Stimulated activated naive B cell treated with anti-CD40 and anti-IgM and Interleukin-4, amounts not matched to agents 10 μg/mL and 1 μg/mL and 100 μg/mL, for 72 hours (primary cell): ENCODE results near the gene PKN3.

Source experiments
- ATAC-seq, 2 donors: fragments of 150-1000 bp; cut with Tn5 transposase; replicated peaks; 2 replicates each; pipeline ENCODE4 v1.10.0; 2021; ENCODE audit warnings: moderate library complexity in 1 of 2
- DNase-seq: peaks from one replicate; pipeline ENCODE4 v3.0.0; 2021
- H3K27ac Mint-ChIP-seq: one replicate; pipeline ENCODE4 v1.8.0; 2022; ENCODE audit warnings: mild to moderate bottlenecking, mixed read lengths
- H3K27me3 Mint-ChIP-seq, 2 donors: one replicate each; pipeline ENCODE4 v1.8.0; 2022; ENCODE audit warnings: mixed read lengths in 2 of 2
- H3K36me3 Mint-ChIP-seq, 2 donors: one replicate each; pipeline ENCODE4 v1.8.0; 2022; ENCODE audit warnings: mixed read lengths in 2 of 2, mild to moderate bottlenecking in 1 of 2
- H3K4me1 Mint-ChIP-seq, 2 donors: one replicate each; pipeline ENCODE4 v1.8.0; 2022; ENCODE audit warnings: mixed read lengths in 2 of 2, mild to moderate bottlenecking in 1 of 2
- H3K4me3 Mint-ChIP-seq, 2 donors: one replicate each; pipeline ENCODE4 v1.8.0; 2022; ENCODE audit warnings: mild to moderate bottlenecking in 2 of 2, mixed read lengths in 2 of 2, moderate library complexity in 1 of 2
- H3K9me3 Mint-ChIP-seq, 2 donors: one replicate each; pipeline ENCODE4 v1.8.0; 2022; ENCODE audit warnings: mixed read lengths in 2 of 2, mild to moderate bottlenecking in 1 of 2

PKN3 gene

DNA sequence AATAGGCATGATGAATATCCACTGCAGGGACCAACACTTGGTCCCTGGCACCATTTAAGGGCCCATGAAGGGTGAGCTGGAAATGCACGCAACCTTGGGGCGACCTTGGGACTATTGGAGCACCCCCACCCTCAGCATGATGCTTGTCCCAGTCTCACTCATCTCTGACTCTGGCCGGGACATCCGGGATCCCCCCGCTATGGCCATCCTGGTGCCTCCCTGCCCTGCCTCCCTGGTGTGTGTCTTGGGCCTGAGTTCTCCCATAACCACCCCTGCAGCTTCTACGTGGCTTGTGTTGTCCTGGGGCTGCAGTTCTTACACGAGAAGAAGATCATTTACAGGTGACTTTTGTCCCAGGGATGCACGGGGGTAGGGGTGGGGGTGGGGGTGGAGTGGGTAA is 15.7 kb downstream of the PKN3 start:
- Mint-ChIP-seq H3K27ac (no peak overlapping the region), H3K36me3 (peaks cover 40 to 46% of the 10 kb centered on the region in 2 donors), H3K4me3 (no peak overlapping the region), H3K4me1 (peaks cover 14 to 22% of the 10 kb centered on the region in 2 donors), H3K9me3 (no peaks in the 10 kb centered on the region), H3K27me3 (no peaks in the 10 kb centered on the region)
- ATAC-seq (no peak), DNase-seq (no peak)

DNA sequence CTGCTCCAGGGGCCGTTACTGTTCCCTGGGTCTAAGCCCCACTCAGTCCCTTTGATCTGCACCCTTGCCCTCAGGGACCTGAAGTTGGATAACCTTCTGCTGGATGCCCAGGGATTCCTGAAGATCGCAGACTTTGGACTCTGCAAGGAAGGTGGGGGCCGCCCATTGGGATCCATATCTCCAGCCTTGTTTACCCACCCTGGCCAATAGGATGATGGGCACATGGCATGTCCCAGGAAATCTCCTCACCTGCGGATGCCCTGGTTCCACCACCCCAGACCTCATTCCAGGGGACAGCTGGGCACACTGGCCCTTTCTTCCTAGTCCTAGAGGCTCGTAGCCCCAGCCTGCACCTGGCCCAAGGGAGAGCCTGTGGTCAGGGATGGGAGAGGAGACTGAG is 16.2 kb downstream of the PKN3 start:
- Mint-ChIP-seq H3K4me1 (peaks cover 14 to 25% of the 10 kb centered on the region in 2 donors), H3K9me3 (no peaks in the 10 kb centered on the region), H3K27ac (no peak overlapping the region), H3K4me3 (no peak overlapping the region), H3K27me3 (no peaks in the 10 kb centered on the region), H3K36me3 (peaks cover 40 to 46% of the 10 kb centered on the region in 2 donors)
- DNase-seq: no peak
- no peak for ATAC-seq

DNA sequence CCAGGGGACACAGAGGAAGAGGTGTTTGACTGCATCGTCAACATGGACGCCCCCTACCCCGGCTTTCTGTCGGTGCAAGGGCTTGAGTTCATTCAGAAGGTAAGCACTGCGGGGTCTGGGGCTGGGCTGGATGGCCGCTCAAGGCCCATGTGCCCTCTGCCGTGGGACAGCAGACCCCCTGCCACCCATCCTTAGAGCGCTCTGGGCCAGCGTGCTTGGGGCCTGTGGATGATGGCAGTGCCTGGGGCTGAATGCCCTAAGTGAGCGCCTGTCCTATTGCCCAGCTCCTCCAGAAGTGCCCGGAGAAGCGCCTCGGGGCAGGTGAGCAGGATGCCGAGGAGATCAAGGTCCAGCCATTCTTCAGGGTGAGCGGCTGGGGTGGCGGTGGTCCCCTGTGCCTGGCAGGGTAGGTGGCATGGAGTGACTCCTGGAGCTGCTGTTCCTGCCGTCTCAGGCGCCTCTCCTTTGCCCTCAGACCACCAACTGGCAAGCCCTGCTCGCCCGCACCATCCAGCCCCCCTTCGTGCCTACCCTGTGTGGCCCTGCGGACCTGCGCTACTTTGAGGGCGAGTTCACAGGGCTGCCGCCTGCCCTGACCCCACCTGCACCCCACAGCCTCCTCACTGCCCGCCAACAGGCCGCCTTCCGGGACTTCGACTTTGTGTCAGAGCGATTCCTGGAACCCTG is 17.8 kb downstream of the PKN3 start:
- H3K4me3 Mint-ChIP-seq: no peak overlapping the region
- peak overlapping the region; percentile 56 for H3K27ac Mint-ChIP-seq
- no peak for ATAC-seq
- no peaks in the 10 kb centered on the region for H3K9me3 Mint-ChIP-seq
- no peak for DNase-seq
- peaks cover 30 to 42% of the 10 kb centered on the region in 2 donors for H3K36me3 Mint-ChIP-seq
- H3K4me1 Mint-ChIP-seq: peaks cover 21 to 35% of the 10 kb centered on the region in 2 donors
- no peaks in the 10 kb centered on the region for H3K27me3 Mint-ChIP-seq

DNA sequence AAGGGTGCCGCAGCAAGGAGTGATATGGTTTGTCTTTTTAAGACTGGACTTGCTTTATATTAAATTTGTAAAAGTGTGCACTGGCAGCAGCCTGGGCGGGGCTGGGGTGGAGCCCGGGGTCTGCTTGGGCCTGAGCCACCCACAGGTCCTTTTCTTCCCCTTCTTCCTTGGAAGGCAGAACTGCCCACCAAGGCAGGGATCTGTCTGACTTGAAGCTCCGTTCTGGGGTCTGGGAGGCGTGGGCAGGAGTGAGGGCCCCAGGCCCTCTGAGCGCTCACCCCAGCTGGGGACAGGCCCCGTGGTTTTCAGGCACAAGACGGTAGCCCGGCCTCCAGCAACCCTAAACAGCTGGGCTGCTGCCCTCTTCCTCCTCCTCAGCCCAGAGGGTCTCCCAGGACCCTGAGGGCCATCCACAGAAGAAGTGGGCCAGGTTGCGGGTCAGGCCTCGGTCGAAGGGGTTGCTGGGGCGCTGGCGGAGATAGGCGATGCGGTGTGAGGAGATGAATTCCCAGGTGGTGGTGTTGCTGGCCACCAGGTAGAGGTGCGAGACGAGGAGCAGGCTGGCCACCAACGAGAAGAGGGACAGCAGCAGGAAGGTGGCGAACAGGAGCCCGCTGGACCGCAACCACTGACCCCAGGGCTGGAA is 18.7 kb downstream of the PKN3 start:
- DNase-seq: no peak
- no peak for ATAC-seq
- H3K36me3 Mint-ChIP-seq: peaks cover 30 to 39% of the 10 kb centered on the region in 2 donors
- H3K27ac Mint-ChIP-seq: peak overlapping the region; percentile 38
- H3K27me3 Mint-ChIP-seq: no peaks in the 10 kb centered on the region
- no peak overlapping the region for H3K4me3 Mint-ChIP-seq
- no peaks in the 10 kb centered on the region for H3K9me3 Mint-ChIP-seq
- H3K4me1 Mint-ChIP-seq: peaks cover 25 to 38% of the 10 kb centered on the region in 2 donors

DNA sequence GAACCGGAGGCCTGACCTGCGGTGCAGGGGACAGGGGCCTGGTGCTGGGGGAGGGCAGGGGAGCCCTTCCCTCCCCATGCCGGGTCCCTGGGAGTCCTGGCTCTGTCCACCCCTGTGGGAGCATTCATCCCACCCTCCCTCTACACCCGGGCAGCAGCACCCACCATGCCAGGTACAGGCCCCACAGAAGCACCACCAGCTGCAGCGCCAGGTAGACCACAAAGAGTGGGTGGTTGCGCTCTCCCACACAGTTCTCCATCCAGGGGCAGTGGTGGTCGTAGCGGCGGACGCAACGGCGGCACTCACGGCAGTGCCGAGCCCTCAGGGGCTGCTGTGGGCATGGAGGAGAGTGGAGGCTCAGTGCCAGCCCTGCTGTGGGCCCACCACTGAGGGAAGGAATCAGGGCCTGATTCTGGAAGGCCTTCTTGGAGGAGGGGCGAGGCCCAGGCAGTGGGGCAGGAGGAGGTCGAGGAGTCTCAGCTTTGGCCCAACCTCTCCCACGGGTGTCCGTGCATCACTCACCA is 19.2 kb downstream of the PKN3 start:
- Mint-ChIP-seq H3K4me1 (peaks cover 27 to 38% of the 10 kb centered on the region in 2 donors), H3K27me3 (no peaks in the 10 kb centered on the region), H3K4me3 (peak overlapping the region; percentile 13 to 35), H3K9me3 (no peaks in the 10 kb centered on the region), H3K36me3 (peaks cover 32 to 39% of the 10 kb centered on the region in 2 donors), H3K27ac (no peak overlapping the region)
- ATAC-seq (no peak), DNase-seq (no peak)

DNA sequence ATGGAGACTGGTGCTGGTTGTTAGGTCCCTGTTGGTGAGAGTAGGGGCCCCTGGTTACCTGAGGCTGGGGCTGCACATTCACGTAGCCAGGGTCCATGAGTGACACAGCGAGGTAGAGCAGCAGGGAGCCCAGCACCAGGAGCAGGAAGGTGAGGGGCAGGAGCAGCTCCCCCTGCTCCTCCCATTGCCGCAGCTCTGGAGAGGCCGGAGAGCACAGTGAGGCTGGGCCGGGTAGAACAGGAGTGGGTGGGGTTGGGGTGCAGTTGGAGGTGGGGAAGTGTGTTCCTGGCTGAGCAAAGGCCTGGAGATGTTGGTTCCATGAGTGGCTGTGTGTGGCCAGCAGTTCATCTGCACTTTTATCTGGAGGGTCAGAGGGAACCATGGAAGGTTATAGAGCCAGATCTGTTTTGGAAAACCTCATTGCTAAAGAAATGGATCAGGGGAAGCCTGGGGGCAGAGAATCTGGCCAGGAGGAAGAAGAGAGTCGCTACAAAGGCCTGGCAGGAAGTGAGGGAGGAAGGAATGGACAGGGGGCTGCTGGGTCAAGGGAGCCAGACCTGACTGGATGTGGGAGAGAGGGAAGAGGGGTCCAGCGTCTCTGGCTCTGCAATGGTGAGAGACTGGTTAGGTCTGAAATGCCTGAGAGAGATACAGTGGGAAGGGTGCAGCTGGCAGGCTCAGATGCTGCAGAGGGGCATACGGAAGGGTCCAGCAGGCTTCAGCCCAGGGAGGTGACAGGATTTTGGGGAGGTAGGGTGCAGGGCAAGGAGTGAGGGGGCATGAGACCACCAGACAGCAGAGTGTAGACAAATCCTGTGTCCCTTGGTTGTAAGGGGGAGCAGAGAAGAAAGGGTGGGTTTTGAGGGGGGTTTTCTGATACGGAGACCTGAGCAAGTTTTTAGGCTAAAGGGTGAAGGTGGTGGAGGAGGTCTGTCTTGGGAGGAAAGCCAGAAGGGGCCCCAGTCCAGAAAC is 20.4 kb downstream of the PKN3 start:
- H3K4me1 Mint-ChIP-seq: peaks cover 29 to 43% of the 10 kb centered on the region in 2 donors
- H3K27ac Mint-ChIP-seq: peak overlapping the region; percentile 95
- no peaks in the 10 kb centered on the region for H3K9me3 Mint-ChIP-seq
- H3K4me3 Mint-ChIP-seq: peak overlapping the region; percentile 92 to 94
- DNase-seq (no peak), ATAC-seq (no peak)
- no peaks in the 10 kb centered on the region for H3K27me3 Mint-ChIP-seq
- peaks cover 33 to 43% of the 10 kb centered on the region in 2 donors for H3K36me3 Mint-ChIP-seq

DNA sequence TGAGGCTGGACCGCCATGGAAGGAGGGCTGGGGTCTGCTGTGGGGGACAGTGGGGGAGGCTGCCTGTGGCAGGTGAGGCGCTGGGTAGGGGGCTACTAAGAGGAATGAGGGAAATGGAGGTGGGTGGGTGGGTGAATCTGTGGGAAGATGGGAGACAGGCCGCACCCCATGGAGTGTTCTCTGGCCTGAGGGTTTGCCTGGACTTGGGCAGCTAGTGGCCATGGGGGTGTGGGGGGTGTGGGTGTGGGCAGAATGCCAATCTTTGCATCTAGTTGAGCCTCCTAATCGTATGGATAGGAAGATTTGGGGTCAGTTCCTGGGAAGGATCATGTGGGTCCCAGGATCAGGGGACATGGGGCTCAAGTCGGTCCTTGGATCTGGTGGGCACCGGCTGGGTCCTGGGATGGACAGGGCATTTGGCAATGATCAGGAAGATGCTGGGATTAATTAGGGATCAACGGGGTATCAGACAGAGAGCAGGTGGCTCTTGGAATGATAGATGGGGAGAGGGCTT is 21.1 kb downstream of the PKN3 start:
- no peaks in the 10 kb centered on the region for H3K27me3 Mint-ChIP-seq
- peak overlapping the region; percentile 92 to 94 for H3K4me3 Mint-ChIP-seq
- no peaks in the 10 kb centered on the region for H3K9me3 Mint-ChIP-seq
- ATAC-seq: no peak
- H3K27ac Mint-ChIP-seq: peak overlapping the region; percentile 95
- H3K4me1 Mint-ChIP-seq: peaks cover 29 to 49% of the 10 kb centered on the region in 2 donors
- H3K36me3 Mint-ChIP-seq: peaks cover 35 to 39% of the 10 kb centered on the region in 2 donors
- DNase-seq: no peak

DNA sequence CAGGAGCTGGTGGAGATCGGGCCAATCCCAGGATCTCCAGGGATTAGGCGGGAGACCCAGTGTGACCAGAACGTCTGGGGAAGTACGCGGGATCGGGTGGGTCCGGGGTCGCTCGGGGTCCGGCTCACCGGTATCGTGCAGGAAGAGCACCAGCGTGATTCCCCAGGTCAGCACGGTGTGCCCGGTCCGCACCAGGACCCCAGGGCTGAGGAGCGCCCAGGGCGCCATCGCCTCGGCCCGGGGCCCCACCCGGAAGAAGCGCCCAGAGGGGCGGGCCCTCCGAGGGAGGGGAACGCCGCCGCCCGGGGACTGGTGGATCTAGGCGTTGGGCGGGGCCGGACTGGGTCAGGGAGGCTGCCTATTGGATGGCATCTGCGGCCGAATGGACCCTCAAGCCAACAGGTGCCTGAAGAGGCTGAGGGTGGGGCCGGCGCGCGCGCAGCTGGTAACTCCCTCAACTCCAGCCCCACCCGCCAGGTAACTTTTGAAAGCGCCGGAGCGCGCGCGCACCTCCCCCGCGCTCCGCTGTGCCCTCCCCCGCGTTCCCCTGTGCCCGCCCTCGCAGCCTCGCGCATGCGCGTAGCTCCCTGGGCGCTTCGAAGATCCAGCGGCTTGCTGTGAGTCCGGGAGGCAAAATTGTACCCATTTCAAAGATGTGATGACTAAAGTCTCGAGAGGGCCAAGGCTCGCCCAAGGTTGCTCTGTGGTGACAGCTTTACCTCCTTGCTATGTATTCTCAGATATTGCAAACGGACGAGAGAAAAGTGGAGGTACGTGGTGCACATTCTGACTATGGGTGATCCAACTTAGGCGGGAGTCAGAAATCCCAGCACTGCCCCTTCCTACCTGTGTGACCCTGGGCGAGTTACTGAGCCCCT is 21.8 kb downstream of the PKN3 start, which contains the start of gene ZDHHC12:
Gene ZDHHC12 (minus strand): TSS at position 262 of the 878 bp plus-strand sequence. CDS start 34 bp downstream, at position 228.
- H3K27ac Mint-ChIP-seq: peak within 1 kb of the TSS; percentile 95
- peak; percentile 97 for ATAC-seq
- H3K4me1 Mint-ChIP-seq: peaks cover 29 to 53% of the 10 kb centered on the region in 2 donors
- H3K27me3 Mint-ChIP-seq: no peaks in the 10 kb centered on the region
- peaks cover 36 to 41% of the 10 kb centered on the region in 2 donors for H3K36me3 Mint-ChIP-seq
- peak within 1 kb of the TSS; percentile 92 to 94 for H3K4me3 Mint-ChIP-seq
- H3K9me3 Mint-ChIP-seq: no peaks in the 10 kb centered on the region
- DNase-seq: peak; percentile 98

DNA sequence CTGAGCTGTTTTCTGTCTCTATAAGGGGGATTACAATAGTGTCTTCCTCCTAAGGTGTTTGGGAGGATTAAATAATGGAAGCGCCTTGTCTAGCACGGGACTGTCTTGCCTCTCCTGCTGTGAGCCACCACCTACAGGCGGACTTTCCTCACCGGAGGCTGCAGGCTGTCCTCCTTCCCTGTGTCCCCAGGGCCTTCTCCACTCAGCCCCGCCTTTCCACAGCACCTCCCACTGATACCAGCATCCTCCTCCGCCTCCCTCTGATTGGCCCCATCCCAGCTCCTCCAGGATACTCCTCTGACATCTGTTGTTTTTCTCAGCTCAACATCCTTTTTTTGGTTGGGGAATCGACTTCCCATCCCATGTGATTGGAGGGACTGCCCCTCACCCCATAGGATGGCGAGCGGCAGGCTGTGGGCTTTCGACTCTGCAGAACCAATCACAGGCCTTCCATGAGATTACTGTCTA is 22.5 kb downstream of the PKN3 start:
- ATAC-seq (peak; percentile 11 to 29), DNase-seq (peak; percentile 33)
- peak overlapping the region; percentile 92 to 94 for H3K4me3 Mint-ChIP-seq
- H3K4me1 Mint-ChIP-seq: peaks cover 29 to 60% of the 10 kb centered on the region in 2 donors
- H3K36me3 Mint-ChIP-seq: peaks cover 38 to 43% of the 10 kb centered on the region in 2 donors
- no peaks in the 10 kb centered on the region for H3K27me3 Mint-ChIP-seq
- peak overlapping the region; percentile 94 for H3K27ac Mint-ChIP-seq
- no peaks in the 10 kb centered on the region for H3K9me3 Mint-ChIP-seq

DNA sequence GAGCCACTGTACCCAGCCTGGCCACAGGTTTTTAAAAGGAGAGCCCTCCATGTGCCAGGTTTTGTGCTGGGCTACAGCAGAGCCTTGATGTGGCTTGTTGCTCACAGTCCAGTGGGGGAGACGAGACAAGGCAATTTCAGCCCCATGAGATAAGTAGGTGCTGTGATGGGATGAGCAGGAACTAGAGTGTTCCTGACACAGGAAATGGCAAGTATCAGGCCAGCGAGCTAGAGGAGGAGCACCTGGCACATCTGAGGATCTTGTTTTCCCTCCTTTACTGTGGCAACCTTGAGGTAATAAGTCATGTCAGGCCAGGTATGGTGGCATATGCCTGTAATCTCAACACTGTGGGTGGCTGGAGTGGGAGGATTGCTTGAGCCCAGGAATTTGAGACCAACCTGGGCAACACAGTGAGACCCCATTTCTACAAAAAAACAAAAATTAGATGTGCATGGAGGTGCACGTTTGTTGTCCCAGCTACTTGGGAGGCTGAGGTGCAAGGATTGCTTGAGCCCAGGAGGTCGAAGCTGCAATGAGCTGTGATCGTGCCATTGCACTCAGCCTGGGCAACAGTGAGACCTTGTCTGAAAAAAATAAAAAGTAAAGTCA is 25.4 kb downstream of the PKN3 start:
- DNase-seq: no peak
- no peak overlapping the region for H3K27ac Mint-ChIP-seq
- peaks cover 24 to 29% of the 10 kb centered on the region in 2 donors for H3K36me3 Mint-ChIP-seq
- no peaks in the 10 kb centered on the region for H3K9me3 Mint-ChIP-seq
- H3K4me1 Mint-ChIP-seq: peaks cover 20 to 44% of the 10 kb centered on the region in 2 donors
- H3K4me3 Mint-ChIP-seq: no peak overlapping the region
- H3K27me3 Mint-ChIP-seq: no peaks in the 10 kb centered on the region
- no peak for ATAC-seq

DNA sequence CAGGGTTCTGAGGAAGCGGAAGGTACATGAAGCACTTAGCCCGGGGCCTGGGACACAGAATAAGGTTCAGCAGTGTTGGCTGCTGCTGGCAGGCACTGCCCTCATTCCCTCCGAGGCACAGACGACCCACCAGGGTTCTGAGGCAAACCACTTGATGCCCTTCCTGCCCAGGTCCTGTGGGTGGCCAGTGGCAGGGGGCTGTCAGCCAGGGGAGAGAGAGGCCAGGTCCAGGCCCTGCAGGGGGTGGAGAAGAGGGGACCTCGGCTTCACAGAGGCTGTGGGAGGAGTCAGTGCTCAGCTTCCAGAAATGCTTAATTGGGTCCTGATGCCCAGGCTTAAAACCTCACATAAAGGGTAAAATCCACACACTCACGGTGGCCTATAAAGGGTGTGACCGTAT is 26.0 kb downstream of the PKN3 start:
- Mint-ChIP-seq H3K27ac (no peak overlapping the region), H3K27me3 (no peaks in the 10 kb centered on the region), H3K4me1 (peaks cover 19 to 44% of the 10 kb centered on the region in 2 donors), H3K36me3 (peaks cover 28 to 30% of the 10 kb centered on the region in 2 donors), H3K9me3 (no peaks in the 10 kb centered on the region), H3K4me3 (no peak overlapping the region)
- ATAC-seq (no peak), DNase-seq (no peak)

DNA sequence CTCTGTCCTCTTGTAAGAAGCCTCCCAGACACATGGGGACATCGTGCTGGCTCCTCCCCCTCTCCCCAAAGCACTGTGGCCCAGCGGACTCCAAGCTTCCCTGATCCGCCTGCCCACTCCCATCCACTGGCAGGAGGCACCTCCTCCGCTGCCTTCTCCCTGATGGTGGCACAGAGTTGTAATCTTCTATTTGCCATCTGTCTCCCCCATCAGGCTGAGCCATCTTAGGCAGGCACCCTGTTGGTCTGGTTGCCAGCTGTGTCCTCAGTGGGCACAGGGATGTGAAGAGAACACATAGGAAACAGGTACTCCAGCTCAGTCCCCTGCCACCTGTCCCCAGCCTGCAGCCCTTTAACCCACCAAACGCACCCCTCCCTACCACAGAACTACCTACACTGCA is 27.0 kb downstream of the PKN3 start:
- peak overlapping the region; percentile 47 for H3K27ac Mint-ChIP-seq
- peak overlapping the region in 1 of 2 donors; percentile 56 for H3K4me3 Mint-ChIP-seq
- no peaks in the 10 kb centered on the region for H3K27me3 Mint-ChIP-seq
- no peak for DNase-seq
- ATAC-seq: no peak
- H3K36me3 Mint-ChIP-seq: peaks cover 30 to 35% of the 10 kb centered on the region in 2 donors
- no peaks in the 10 kb centered on the region for H3K9me3 Mint-ChIP-seq
- H3K4me1 Mint-ChIP-seq: peaks cover 20 to 44% of the 10 kb centered on the region in 2 donors
